Uterus (tissue), 4 donors: ENCODE data around the gene UBE2Q2. TPM values are rescaled to one million over a fixed set of nuclear protein-coding genes. Genes with fewer than 3 reads are reported as not detected.
"Not testable (repeated sequence)": the region's sequence is repeated elsewhere in the genome, so short reads cannot be mapped to it uniquely, and the experiment has no call there.

ENCODE experiments used
- DNase-seq, 2 donors: peaks; one replicate each; pipeline ENCODE4 v3.0.0-alpha.2; 2019 to 2020
- H3K27ac ChIP-seq, 2 donors: fragments of 200-600 bp; sonication (generic); 1 replicate in 1 of 2; 2 replicates in 1 of 2; pipeline ENCODE4 v1.5.1; 2016 to 2018
- H3K27me3 ChIP-seq, 2 donors: fragments of 200-600 bp; sonication (generic); one replicate each; pipeline ENCODE4 v1.5.1; 2018 to 2019; ENCODE audit warnings: control low read depth in 1 of 2
- H3K36me3 ChIP-seq, 2 donors: fragments of 200-600 bp; sonication (generic); one replicate each; pipeline ENCODE4 v1.5.1; 2019; ENCODE audit warnings: control low read depth in 1 of 2
- H3K4me1 ChIP-seq, 2 donors: fragments of 200-600 bp; sonication (generic); one replicate each; pipeline ENCODE4 v1.5.1; 2018 to 2019; ENCODE audit warnings: control low read depth in 1 of 2
- H3K4me3 ChIP-seq, 2 donors: fragments of 200-600 bp; sonication (generic); 1 replicate in 1 of 2; 2 replicates in 1 of 2; pipeline ENCODE4 v1.5.1; 2018 to 2019; ENCODE audit warnings: mild to moderate bottlenecking in 1 of 2
- H3K9me3 ChIP-seq, 2 donors: fragments of 200-600 bp; sonication (generic); one replicate each; pipeline ENCODE4 v1.5.1; 2019; ENCODE audit warnings: control low read depth in 1 of 2
- POLR2A ChIP-seq, 2 donors: fragments of 450-650 bp; IDR thresholded peaks; one replicate each; pipeline ENCODE4 v1.6.1; 2016; ENCODE audit warnings: antibody characterized with exemption in 2 of 2, mild to moderate bottlenecking in 1 of 2, moderate library complexity in 1 of 2
- intact Hi-C: fragments of 100-400 bp; cut with DNase I; formaldehyde crosslinking; loops from one replicate; pipeline ENCODE4 v1.15.1; 2023; ENCODE audit warnings: low total_unique reads
- total RNA-seq, 4 donors: library from RNA; depleted of rRNA in 3 of 4; stranded (reverse); fragments of >200 nt in 3 of 4; gene quantifications; one replicate each; pipeline versions ENCODE4 v1.1.0 to v1.2.4, GENCODE V29; 2014 to 2023
- TF ChIP-seq, protein P1 (sequence below), 4 experiments: fragments of 200-600 bp in 2 of 4; fragments of 450-650 bp in 2 of 4; sonication (generic) in 2 of 4; IDR thresholded peaks; one replicate each; pipeline ENCODE4 v1.5.1; 2016 to 2019; ENCODE audit warnings: antibody characterized with exemption in 4 of 4, mild to moderate bottlenecking in 2 of 4, moderate library complexity in 1 of 4
- donor health status: DM: yes; HTN: yes; CAD: no.

UBE2Q2 gene
- total RNA-seq = 10 to 100 TPM; 36.6 to 71.7 (median 57.9) TPM

DNA sequence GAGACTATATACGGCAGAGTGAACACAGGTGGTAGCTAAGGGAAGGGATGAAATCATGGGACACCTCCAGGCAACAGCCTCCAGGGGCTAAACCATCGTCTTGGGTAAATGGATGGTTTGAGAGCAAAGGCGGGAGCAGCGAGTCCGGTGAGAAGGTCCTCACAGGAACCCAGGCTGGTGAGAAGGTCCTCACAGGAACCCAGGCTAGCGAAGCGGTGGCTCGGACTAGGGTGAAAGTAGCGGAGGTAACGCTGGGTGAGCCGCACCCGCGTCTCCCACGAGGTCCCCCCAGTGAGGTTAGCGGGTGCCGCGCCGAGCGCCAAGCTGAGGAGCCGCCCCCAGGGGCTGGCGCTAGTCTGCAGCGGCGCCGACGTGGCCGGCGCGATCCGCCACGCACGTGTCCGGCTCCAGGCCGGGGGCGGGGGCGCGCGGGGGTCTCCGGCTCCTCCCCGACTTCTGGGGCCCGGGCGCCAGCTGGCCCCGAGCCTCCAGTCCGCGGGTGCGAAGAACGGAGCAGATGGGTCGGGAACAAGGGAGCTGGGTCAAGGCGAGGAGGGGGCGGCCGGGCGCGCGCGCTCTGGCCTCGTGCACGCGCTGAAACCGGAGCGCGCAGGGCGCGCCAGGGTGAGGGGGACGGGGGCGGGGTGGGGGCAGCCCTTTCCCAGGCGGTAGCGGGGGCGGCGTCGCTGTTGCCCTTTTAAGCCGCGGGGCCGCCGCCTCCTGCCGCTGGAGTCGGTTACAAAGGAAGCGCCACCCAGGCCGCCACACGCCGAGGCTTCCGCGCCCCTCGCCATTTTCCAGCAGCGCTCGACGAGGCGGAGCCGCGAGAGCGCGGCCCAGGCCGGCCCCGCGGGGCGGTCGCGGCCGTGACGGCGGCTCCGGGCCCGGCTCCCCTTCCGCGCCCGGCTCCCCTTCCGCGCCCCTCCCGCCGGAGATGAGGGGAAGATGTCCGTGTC lies at the start of gene UBE2Q2:
Gene UBE2Q2, plus strand, starts transcription at position 726 of the 956 bp plus-strand sequence. Its CDS starts 220 bp downstream, at position 946.
- DNase-seq = peak; percentile 65 to 72
- TF ChIP-seq, protein P1, sequence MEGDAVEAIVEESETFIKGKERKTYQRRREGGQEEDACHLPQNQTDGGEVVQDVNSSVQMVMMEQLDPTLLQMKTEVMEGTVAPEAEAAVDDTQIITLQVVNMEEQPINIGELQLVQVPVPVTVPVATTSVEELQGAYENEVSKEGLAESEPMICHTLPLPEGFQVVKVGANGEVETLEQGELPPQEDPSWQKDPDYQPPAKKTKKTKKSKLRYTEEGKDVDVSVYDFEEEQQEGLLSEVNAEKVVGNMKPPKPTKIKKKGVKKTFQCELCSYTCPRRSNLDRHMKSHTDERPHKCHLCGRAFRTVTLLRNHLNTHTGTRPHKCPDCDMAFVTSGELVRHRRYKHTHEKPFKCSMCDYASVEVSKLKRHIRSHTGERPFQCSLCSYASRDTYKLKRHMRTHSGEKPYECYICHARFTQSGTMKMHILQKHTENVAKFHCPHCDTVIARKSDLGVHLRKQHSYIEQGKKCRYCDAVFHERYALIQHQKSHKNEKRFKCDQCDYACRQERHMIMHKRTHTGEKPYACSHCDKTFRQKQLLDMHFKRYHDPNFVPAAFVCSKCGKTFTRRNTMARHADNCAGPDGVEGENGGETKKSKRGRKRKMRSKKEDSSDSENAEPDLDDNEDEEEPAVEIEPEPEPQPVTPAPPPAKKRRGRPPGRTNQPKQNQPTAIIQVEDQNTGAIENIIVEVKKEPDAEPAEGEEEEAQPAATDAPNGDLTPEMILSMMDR (IDR thresholded peaks at IDR 0.05) = no peak
- peak; percentile 8 to 65 for TF ChIP-seq POLR2A (IDR thresholded peaks at IDR 0.05)
- Histone ChIP-seq H3K4me3 (peak within 1 kb of the TSS; percentile 60 to 76), H3K36me3 (no peaks in the 10 kb centered on the region), H3K9me3 (no peaks in the 10 kb centered on the region), H3K27me3 (no peaks in the 10 kb centered on the region), H3K27ac (peak within 1 kb of the TSS; percentile 85 to 95), H3K4me1 (peaks cover 0 to 20% of the 10 kb centered on the region in 2 donors)
- intact Hi-C loops = no loop called here

DNA sequence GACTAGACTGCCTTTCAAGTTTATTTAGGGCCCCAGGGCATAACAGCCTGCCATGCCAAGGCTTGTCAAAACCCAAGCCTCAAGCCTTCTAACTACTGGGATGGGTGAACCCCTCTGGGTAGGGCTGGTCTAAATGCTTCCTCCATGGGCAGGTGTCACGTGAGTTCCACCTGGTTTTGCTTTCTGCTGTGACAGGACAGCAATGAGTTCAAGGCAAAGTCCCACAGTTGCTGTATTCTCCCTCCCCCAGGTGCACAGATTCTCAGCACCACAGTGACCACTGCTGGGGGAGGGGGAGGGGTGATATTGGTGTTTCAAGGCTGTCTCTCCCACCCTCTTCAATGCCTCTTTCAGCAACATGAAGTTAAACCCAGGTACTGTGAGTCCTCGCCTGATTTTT lies 46.9 kb upstream of the UBE2Q2 start:
- H3K4me3 ChIP-seq = no peak overlapping the region

DNA sequence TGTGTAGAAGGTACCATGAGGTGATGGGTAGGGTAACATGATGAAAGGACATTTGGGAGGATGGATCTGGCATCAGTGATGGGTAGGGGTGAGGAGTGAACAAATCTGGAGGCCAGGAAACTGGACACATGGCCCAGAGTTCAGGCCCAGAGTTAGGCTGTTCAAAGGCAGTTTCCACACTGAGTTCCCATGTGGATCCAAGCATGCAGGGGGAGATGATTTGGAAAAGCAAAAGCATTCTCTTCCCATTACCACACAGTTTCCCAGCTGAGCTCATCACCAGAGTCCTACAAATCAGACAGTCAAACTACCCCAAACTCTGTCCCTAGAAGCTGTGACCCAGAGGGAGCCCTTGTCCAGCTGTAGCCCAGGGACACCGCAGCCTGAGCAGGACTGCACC lies 46.1 kb upstream of the UBE2Q2 start:
- intact Hi-C loops, H3K27ac ChIP-seq, DNase-seq, H3K36me3 ChIP-seq, H3K27me3 ChIP-seq, H3K4me1 ChIP-seq, H3K9me3 ChIP-seq, H3K4me3 ChIP-seq: not testable (repeated sequence)

More for the DNA sequence above, 46.9 kb upstream of the UBE2Q2 start:
- no peaks in the 10 kb centered on the region for H3K9me3 ChIP-seq
- no peak overlapping the region for H3K27ac ChIP-seq
- DNase-seq = no peak
- H3K4me1 ChIP-seq = no peaks in the 10 kb centered on the region
- TF ChIP-seq, protein P1 (IDR thresholded peaks at IDR 0.05) = no peak
- TF ChIP-seq POLR2A (IDR thresholded peaks at IDR 0.05) = no peak
- intact Hi-C loops = no loop called here
- H3K36me3 ChIP-seq = no peaks in the 10 kb centered on the region
- H3K27me3 ChIP-seq = peaks cover 0 to 1% of the 10 kb centered on the region in 2 donors

DNA sequence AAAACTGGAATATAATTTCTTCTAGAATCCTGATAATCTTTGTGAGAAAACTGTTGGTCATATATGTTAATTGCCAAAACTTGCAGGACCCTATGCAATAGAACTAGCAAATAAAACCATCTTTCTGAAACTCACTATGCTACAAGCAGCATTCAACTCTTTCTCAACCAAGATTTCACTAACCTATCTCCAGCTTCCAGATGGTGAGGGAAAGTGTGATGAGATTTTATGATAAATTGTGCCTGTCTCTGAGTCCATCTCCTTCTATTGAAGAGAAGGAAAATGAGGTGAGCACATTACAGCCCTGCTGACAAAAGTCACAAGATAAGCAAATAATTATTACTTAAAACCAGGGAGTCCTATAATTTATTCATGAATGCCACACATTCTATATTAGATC lies 44.1 kb upstream of the UBE2Q2 start:
- H3K27me3 ChIP-seq = peaks cover 0 to 5% of the 10 kb centered on the region in 2 donors
- TF ChIP-seq, protein P1 (IDR thresholded peaks at IDR 0.05) = no peak
- TF ChIP-seq POLR2A (IDR thresholded peaks at IDR 0.05) = no peak
- DNase-seq = no peak
- no peaks in the 10 kb centered on the region for H3K9me3 ChIP-seq
- intact Hi-C loops = no loop called here
- no peak overlapping the region for H3K4me3 ChIP-seq
- H3K27ac ChIP-seq = no peak overlapping the region
- H3K36me3 ChIP-seq = no peaks in the 10 kb centered on the region
- no peaks in the 10 kb centered on the region for H3K4me1 ChIP-seq

DNA sequence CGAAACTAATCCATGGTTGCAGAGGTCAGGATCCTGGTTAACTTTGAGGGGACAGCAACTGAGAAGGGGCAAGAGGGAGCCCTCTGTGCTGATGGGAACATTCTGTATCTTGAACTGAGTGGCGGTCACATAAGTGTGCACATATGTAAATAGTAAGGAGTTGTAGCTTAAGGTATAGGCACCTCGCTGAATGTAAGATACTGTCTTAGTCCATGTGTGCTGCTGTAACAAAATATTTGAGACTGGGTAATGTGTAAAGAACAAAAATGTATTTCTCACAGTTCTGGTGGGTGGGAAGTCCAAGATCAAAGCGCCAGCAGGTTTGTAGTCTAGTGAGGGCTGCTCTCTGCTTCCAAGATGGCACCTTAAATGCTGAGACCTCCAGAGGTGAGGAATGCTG lies 42.8 kb upstream of the UBE2Q2 start:
- H3K4me1 ChIP-seq, H3K36me3 ChIP-seq, intact Hi-C loops, DNase-seq, H3K27me3 ChIP-seq, H3K27ac ChIP-seq, H3K4me3 ChIP-seq, H3K9me3 ChIP-seq: not testable (repeated sequence)

DNA sequence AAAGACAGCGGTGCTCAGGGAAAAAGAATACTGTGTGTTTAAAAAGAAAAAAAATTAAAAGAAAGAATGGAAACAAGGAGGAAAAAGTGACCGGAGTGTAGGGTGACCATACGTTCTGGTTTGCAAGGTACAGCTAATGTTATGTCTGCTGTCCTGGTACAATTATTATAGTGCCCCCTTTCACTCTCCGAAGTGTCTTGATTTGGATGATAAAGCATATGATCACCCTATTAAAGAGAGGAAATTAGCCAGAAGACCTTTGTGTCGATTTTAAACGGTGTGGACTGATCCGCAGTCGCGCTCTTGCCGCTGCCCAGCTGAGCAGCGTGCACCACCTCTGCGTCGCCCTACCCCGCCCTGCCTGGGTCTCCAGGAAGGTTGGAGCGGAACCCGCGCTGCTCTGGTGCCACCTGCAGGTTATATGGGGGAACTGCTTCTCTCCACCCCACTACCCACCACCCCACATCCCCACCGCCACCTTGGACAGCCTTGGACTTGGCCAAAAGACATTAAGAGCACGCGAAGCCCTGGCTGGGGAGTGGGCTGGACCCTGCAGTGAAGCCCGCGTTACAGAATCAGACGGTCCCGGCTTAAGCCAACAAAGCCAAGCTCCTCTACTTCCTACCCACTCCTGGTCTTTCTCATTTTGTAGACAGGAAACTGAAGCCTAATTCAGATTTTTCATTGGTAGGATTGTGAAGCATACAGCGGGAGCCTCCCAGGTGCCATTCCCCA lies 41.2 kb upstream of the UBE2Q2 start:
- no peak for TF ChIP-seq POLR2A (IDR thresholded peaks at IDR 0.05)
- TF ChIP-seq, protein P1 (IDR thresholded peaks at IDR 0.05) = peak; percentile 86 to 96 (median 90)
- peak; percentile 76 to 77 for DNase-seq
- Histone ChIP-seq H3K4me3 (no peak overlapping the region), H3K36me3 (no peaks in the 10 kb centered on the region), H3K27ac (no peak overlapping the region), H3K27me3 (peaks cover 0 to 5% of the 10 kb centered on the region in 2 donors), H3K9me3 (no peaks in the 10 kb centered on the region), H3K4me1 (no peaks in the 10 kb centered on the region)
- intact Hi-C loops = no loop called here

DNA sequence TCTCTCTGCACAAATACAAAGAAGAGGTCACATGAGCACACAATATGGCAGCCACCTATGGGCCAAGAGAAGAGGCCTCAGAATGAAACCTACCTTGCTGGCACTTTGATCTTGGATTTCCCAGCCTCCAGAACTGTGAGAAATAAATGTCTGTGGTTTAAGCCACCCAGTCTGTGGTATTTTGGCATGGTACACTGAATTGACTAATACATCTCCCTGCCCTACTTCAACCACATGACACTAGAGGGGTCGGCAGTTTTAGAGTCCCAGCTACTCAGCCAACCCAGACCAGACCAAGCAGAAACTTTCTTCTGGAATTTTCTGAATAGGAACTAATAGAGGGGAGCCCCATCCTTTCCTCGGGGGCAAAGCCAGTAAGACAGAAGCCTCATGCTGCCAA lies 35.8 kb upstream of the UBE2Q2 start:
- H3K36me3 ChIP-seq, intact Hi-C loops, H3K27ac ChIP-seq, DNase-seq, H3K27me3 ChIP-seq, H3K9me3 ChIP-seq, H3K4me1 ChIP-seq, H3K4me3 ChIP-seq: not testable (repeated sequence)

DNA sequence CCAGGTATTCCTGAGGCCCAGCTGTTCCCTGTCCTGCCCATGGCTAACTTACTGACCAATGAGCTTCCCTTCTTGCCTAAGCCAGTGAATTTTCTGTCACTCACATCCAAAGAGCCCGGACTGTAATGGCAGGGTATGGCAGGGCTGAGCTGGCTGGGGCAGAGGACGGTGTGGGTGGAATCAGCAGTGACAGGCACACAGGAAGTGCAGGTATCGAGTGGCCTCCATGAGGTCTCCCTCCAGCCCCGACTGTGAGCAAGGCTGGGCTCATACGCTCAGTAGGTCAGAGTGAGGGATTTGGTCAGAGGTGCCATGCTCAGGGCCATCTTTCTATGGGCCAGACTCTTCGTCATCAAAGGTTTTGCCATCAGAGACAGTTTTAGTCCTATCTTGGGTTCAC lies 35.2 kb upstream of the UBE2Q2 start:
- DNase-seq, intact Hi-C loops, H3K27ac ChIP-seq, H3K4me3 ChIP-seq, H3K36me3 ChIP-seq, H3K4me1 ChIP-seq, H3K27me3 ChIP-seq, H3K9me3 ChIP-seq: not testable (repeated sequence)
